Thyroid gland (tissue), 4 donors: ENCODE results near the gene ATXN7L3. TPM values are rescaled to one million over a fixed set of nuclear protein-coding genes. Genes with fewer than 3 reads are reported as not detected.
A peak's percentile ranks its signal among the peaks of the same experiment; 100 is the strongest.
"Not testable (repeated sequence)": the region's sequence is repeated elsewhere in the genome, so short reads cannot be mapped to it uniquely, and the experiment has no call there.

Source experiments
- DNase-seq, 2 donors: peaks; one replicate each; pipeline ENCODE4 v3.0.0-alpha.2; 2019
- H3K27ac ChIP-seq, 3 donors: fragments of 200-600 bp; sonication (generic); 1 replicate in 2 of 3; 2 replicates in 1 of 3; pipeline ENCODE4 v1.5.1; 2016 to 2019; ENCODE audit warnings: mild to moderate bottlenecking in 1 of 3, moderate library complexity in 1 of 3
- H3K27me3 ChIP-seq: fragments of 200-600 bp; sonication (generic); one replicate; pipeline ENCODE4 v1.5.1; 2019
- H3K36me3 ChIP-seq, 2 donors: fragments of 200-600 bp; sonication (generic); one replicate each; pipeline ENCODE4 v1.5.1; 2016 to 2019
- H3K4me1 ChIP-seq, 2 donors: fragments of 200-600 bp; sonication (generic); one replicate each; pipeline ENCODE4 v1.5.1; 2017 to 2019
- H3K4me3 ChIP-seq, 3 donors: fragments of 200-600 bp; sonication (generic); replicated peaks in 1 of 3; 1 replicate in 2 of 3; 2 replicates in 1 of 3; pipeline ENCODE4 v1.5.1; 2016; ENCODE audit warnings: mild to moderate bottlenecking in 1 of 3
- H3K9me3 ChIP-seq: fragments of 200-600 bp; sonication (generic); one replicate; pipeline ENCODE4 v1.5.1; 2017
- CTCF ChIP-seq, 6 experiments: fragments of 200-600 bp in 3 of 6; fragments of 450-650 bp in 3 of 6; sonication (generic) in 3 of 6; IDR thresholded peaks; one replicate each; pipeline ENCODE4 v1.5.1; 2016 to 2019; ENCODE audit warnings: antibody characterized with exemption in 6 of 6, mild to moderate bottlenecking in 2 of 6, inconsistent platforms in 1 of 6, moderate library complexity in 1 of 6
- POLR2A ChIP-seq, 2 donors: fragments of 450-650 bp; IDR thresholded peaks; one replicate each; pipeline ENCODE4 v1.6.1; 2017; ENCODE audit warnings: antibody characterized with exemption in 2 of 2, mild to moderate bottlenecking in 2 of 2, moderate library complexity in 1 of 2
- WGBS, 2 donors: methylation state at CpG; one replicate each; pipeline ENCODE4 v1.1.5; 2017; 5-methylcytosine and 5-hydroxymethylcytosine counted together
- intact Hi-C: fragments of 100-400 bp; cut with DNase I; formaldehyde crosslinking; loops from one replicate; pipeline ENCODE4 v1.15.1; 2023
- total RNA-seq, 4 donors: library from RNA; depleted of rRNA; stranded (reverse); fragments of >200 nt; gene quantifications; one replicate each; pipeline ENCODE4 v1.2.3, GENCODE V29; 2016

Gene ATXN7L3
- total RNA-seq, 4 donors from 2014 or later, result 52.4 to 64.5 (median 58.0) TPM

- no peaks in the 10 kb centered on the region for H3K36me3 ChIP-seq
- no peak overlapping the region for H3K4me3 ChIP-seq
- no peaks in the 10 kb centered on the region for H3K4me1 ChIP-seq
- DNase-seq, result no peak
- no peak overlapping the region for H3K27ac ChIP-seq
- no peaks in the 10 kb centered on the region for H3K9me3 ChIP-seq
- intact Hi-C loops, result no loop called here
- TF ChIP-seq POLR2A (IDR thresholded peaks at IDR 0.05) (no peak), CTCF (IDR thresholded peaks at IDR 0.05) (no peak)
- 95 to 97% methylated on average over 4 of the region's 4 CpGs for WGBS, 2 donors
- no peaks in the 10 kb centered on the region for H3K27me3 ChIP-seq
Measured at GRCh38 chr17:44149750-44150329, 49.8 kb downstream of the ATXN7L3 start.

DNA sequence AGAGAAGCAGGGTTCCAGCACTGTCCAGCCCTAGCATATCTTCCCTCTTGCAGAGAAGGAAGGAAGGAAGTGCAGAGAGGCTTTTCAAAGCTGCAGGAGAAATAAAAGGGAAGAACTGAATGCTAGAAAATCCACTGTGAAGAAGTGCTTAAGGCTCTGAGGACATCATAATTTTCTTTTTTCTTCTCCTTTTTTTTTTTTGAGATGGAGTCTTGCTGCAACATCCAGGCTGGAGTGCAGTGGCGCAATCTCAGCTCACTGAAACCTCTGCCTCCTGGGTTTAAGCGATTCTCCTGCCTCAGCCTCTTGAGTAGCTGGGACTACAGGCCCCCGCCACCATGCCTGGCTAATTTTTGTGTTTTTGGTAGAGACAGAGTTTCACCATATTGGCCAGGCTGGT is 50.6 kb downstream of the ATXN7L3 start:
- H3K27me3 ChIP-seq, intact Hi-C loops, H3K4me3 ChIP-seq, H3K27ac ChIP-seq, DNase-seq, H3K36me3 ChIP-seq, H3K9me3 ChIP-seq, H3K4me1 ChIP-seq: not testable (repeated sequence)
- 91 to 98% methylated on average over 3 of the region's 3 CpGs for WGBS, 2 donors

- DNase-seq, result peak; percentile 46 to 59
- Histone ChIP-seq H3K27ac (no peak overlapping the region), H3K27me3 (no peaks in the 10 kb centered on the region), H3K4me1 (no peaks in the 10 kb centered on the region), H3K36me3 (no peaks in the 10 kb centered on the region), H3K9me3 (no peaks in the 10 kb centered on the region), H3K4me3 (no peak overlapping the region)
- intact Hi-C loops, result no loop called here
- no peak for TF ChIP-seq POLR2A (IDR thresholded peaks at IDR 0.05)
- no peak for TF ChIP-seq CTCF (IDR thresholded peaks at IDR 0.05)
- WGBS, 2 donors, result 40 to 66% methylated on average over 2 of the region's 4 CpGs
Measured at GRCh38 chr17:44147812-44148211, 51.9 kb downstream of the ATXN7L3 start.

DNA sequence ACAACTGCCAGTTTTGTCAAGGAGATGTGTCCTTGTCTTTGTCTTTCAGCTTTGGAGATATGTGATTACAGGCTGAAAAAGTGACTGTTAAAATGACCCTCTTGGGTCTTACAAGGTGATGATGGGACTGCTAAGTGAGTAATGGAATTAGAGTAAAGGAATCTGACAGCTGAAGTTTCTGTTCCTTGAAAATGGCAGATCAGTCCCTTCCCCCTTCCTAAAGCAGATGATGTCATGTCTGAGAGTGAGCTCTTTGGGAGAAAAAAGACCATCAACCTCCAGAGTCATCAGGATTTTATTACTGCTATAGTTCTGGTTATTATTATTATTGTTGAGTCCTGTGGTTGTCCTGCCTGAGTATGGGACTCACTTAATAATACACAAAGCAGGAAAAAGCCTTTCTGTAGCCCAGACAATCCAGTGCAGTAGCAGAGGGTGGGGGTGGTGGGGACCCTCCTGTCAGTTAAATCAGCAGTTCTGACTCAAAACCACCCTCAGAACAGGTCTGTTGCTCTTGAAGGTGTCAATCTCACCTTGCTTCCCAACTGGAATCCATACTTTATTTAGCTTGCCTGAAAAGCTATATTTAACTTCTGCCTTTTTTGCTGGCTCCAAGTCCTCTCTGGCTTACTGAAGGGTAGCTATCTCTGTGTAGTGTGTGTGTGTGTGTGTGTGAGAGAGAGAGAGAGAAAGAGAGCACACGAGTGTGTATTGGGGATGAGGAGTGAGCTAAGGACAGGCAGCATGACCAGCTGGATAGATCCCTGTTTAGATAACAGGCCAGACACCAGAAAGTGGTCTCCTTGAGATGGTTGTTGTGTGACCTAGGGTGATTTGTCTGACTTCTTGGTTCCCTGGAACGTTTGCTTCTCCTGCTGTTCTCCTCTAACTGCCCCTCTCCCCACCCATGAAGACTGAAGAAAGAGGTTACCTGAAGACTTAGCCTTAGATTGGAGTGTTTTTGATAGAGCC is 53.0 kb downstream of the ATXN7L3 start:
- no peaks in the 10 kb centered on the region for H3K9me3 ChIP-seq
- H3K4me1 ChIP-seq, result peaks cover 5 to 6% of the 10 kb centered on the region in 2 donors
- 34 to 36% methylated on average over 2 of the region's 2 CpGs for WGBS, 2 donors
- H3K36me3 ChIP-seq, result no peaks in the 10 kb centered on the region
- H3K27me3 ChIP-seq, result no peaks in the 10 kb centered on the region
- no peak for DNase-seq
- TF ChIP-seq CTCF (IDR thresholded peaks at IDR 0.05), result no peak
- no peak for TF ChIP-seq POLR2A (IDR thresholded peaks at IDR 0.05)
- no peak overlapping the region for H3K4me3 ChIP-seq
- no peak overlapping the region for H3K27ac ChIP-seq
- intact Hi-C loops, result no loop called here

GRCh38 chr17:44144966-44145739 is 54.5 kb downstream of the ATXN7L3 start:
- DNase-seq, result no peak
- intact Hi-C loops, result loop anchor here (5.0 kb wide), 1 partner anchor 177 kb away; the partner anchor contains the start of gene SLC25A39
- Histone ChIP-seq H3K4me3 (no peak overlapping the region), H3K36me3 (no peaks in the 10 kb centered on the region), H3K9me3 (no peaks in the 10 kb centered on the region), H3K27me3 (no peaks in the 10 kb centered on the region), H3K4me1 (peaks cover 8 to 10% of the 10 kb centered on the region in 2 donors), H3K27ac (no peak overlapping the region)
- TF ChIP-seq POLR2A (IDR thresholded peaks at IDR 0.05) (no peak), CTCF (IDR thresholded peaks at IDR 0.05) (no peak)
- WGBS, 2 donors, result 90 to 91% methylated on average over 7 of the region's 7 CpGs

DNA sequence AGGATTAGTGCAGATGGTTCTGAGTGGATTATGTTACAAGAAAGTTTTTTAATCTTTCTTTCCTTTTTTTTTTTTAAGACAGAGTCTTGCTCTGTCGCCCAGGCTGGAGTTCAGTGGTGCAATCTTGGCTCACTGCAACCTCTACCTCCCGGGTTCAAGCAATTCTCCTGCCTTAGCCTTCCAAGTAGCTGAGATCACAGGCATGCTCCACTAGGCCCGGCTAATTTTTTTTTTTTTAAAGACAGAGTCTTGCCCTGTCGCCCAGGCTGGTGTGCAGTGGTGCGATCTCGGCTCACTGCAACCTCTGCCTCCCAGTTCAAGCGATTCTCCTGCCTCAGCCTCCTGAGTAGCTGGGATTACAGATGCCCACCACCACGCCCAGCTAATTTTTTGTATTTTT is 55.8 kb downstream of the ATXN7L3 start:
- not testable (repeated sequence) for H3K36me3 ChIP-seq, H3K4me3 ChIP-seq, DNase-seq, H3K9me3 ChIP-seq, H3K27ac ChIP-seq, H3K27me3 ChIP-seq
- intact Hi-C loops, result loop anchor here (5.0 kb wide), 1 partner anchor 178 kb away; the partner anchor contains the start of gene SLC25A39
- 79 to 89% methylated on average over 8 of the region's 8 CpGs for WGBS, 2 donors
- peaks cover 8 to 10% of the 10 kb centered on the region in 2 donors for H3K4me1 ChIP-seq
